HG02852 (cell line): Measurements from ENCODE around the gene TNFRSF18.
A peak's percentile ranks its signal among the peaks of the same experiment; 100 is the strongest.

Source experiments
- ATAC-seq: cut with Tn5 transposase; IDR thresholded peaks from one replicate; pipeline ENCODE4 v1.9.1; 2021; ENCODE audit warnings: mild to moderate bottlenecking, moderate library complexity; ENCODE audit not compliant: unreplicated experiment

Gene TNFRSF18

DNA sequence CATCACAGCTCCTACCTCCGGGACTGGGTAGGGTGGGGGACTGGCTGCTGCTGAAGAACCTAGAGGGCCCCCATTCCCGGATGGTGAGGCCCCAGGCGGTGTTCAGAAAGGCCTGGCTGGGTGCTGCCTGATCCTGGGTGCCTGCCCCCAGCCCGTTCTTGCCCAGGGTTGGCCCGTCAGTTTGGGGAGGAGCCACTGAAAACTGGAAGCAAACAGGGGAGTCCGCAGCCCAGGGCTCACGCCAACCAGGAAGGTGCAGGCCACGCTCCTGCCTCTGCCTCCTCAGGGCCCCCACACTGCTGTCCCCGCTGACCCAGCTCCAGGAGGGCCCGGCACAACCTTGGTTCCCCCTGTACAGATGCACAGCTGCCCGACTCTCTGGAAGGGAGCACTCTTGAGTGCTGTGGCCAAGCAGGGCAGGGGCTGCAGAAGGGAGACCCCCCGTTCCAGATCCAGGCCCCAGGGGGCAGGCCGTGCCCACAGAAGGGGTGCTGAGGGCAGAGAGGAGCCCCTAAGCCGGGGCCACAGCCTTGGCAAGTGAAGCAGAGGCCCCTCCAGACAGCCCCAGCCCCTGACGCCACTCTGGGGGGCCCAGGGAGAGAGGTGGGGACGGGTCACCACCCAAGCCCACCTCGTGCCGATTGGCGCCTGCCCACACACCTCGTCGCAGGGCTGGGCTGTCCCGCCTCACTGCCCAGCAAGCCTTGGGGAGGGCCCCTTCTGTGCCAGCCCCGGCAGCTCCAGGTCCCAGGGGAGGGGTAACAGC is 34.6 kb upstream of the TNFRSF18 start:
- ATAC-seq: no peak

DNA sequence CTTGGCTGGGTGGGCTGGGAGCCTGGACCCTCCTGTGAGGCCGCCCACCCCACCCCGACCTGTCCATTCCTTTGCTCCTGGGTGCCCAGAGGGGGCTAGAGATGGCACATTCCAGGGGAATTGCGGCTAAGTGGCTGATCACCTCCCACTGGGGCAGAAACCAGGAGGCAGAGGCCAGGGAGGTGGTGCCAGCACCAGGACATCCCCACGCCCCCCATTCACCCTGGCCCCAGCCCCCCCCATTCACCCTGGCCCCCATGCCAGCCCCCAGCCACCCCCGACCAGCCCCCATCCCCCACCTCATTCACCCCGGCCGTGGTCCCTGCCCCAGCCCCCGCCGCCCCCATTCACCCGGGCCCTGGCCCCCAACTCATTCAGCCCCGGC is 33.9 kb upstream of the TNFRSF18 start:
- ATAC-seq: no peak

DNA sequence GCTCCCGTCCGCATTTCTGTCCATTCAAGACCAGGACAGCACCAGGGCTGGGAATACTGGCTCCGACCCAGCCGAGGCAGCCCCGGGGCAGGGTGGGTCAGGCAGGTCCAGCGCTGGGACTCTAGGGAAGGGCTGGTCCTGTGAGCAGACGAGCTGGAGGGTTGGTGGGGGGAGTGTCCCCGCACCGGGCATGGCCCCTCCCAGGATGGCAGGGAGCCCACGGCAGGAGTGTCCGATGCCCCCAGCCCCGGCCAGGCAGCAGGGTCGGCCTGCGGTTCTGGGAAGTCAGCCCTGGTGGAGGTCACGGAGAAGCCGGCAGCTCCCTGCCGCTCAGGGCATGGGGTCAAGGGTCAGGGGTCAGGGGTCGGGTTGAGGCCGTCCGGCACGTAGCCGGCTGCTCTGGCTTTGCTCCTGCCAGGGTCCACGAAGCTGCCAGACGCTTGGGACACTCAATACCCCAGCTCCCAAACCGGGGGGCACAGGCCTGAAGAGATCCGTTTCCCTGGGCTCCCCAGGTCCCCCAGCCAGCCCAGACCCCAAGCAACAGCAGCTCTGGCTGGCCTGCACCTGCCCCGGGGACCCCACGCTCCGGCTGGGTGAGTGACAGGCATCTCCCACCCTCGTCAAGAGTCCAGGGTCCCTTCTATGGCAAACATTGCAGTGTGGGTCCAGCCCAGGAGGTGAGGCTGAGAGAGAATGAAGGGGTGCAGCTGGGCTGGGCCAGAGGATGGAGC is 33.4 kb upstream of the TNFRSF18 start:
- ATAC-seq: no peak

DNA sequence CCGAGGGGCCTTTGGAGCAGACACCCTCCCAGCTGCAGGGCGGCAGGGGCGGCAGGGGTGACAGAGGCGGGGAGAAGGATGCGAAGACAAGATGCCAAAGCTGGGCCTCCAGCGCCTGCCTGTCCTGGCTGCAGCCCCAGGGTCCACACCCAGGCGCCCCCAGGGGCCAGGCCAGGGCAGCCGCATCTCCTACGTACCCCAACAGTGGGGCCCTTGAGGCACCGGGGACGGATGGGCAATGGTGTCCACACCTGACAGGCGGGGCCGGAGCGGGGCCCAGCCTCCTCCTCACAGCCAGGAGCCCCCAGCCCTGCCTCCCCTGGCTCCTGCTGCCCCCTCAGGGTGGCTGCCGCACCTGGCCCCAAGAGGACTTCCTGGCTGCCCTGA is 32.8 kb upstream of the TNFRSF18 start:
- no peak for ATAC-seq

DNA sequence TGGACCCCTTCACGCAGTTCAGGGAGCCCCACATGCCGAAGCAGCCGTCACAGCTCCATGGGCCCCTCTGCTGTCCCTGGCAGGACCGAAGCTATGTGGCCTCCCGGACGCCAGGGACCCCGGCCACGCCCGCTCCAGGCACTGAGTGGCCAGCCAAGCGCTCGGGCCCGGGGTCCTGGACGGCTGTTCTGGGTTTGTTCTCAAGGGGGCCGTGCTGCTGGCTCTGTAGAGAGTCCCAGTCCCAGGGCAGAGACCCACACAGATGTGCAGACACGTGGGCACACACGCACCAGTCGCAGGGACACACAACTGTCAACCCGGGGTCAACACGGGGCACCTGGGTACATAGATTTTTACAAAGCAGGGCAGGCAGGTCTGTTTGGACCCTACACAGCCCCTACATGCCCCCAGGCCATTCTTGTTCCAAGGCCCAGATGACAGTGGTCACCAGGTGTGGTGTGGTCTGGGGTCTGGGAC is 32.3 kb upstream of the TNFRSF18 start:
- ATAC-seq: no peak

DNA sequence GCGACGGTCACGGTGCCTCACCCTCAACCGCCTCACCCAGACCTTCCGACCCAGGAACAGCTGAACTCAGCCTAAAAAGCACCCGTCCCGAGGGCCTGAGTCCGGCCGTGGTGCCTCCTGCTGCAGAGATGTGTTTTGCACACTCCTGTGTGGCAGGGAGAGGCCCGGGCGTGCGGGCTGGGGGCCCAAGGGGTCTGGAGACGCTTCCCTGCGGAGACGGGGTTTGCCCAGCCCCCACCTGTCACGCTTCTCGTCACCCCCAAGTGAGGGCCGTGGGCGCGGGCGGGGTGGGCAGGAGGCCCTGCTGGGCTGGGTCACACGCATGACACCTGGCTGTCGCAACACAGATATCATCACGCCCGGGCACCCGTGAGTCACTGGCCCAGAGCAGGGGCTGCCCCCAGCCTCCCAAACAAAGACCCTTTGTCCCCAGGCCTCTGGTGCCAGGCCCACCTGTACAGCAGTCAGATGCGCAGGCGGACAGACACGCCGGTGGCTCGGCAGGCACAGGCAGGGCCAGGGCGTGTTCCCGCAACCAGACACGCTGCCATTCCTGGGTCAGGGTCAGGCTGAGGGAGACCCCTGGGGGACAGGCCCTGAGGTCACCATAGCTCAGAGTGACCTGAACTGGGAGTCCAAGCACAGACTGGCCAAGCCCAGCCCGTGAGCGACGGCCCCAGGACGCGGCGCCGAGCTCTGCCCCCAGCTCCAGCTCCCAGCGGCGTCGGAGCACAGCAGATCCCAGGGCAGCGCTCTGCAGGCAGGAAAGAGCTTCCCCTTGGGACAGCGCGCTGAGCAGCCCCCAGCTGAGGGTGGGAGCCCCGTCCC is 31.7 kb upstream of the TNFRSF18 start:
- no peak for ATAC-seq

DNA sequence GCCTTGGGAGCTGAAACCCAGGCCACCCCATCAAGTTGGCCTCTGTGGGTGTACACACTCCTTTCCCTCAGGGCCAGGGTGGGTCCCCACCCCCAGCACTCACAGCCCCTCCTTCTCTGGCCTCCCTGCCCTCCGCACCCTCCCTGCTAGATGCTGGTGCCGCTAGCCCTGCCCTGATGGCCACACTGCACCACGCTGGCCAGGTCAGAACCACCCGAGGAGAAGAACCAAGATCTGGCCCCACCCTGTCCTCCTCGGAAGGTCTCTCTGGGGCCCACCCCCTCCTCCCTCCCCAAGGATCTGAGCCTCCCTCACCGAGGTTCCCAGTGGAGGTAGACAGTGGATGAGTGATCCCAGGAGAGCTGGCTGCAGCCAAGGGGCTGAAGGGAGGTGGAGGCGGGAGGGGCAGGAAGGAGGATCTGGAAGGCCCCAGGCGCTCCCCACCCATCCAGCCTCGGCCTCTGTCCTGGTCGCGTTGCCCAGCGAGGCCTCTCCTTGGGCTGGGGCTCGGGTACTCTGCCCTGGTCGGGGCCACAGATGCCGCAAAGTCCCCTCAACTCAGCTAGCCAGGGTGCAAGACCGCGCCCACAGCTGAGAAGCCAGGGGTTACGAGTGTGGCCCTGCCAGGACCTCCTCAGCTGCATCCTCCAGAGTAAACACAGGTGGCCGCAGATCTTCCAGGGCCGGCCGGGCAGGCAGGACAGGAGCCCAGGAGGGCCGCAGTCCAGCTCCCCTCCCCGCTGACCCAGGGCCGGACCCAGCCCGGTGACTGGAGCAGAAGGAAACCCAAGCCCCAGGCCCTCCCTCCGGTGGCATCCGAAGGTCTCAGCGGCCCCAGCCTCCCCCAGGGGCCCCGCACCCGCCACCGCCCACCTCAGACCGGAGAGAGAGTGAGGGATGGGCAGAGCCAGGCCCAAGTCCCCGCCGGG is 30.8 kb upstream of the TNFRSF18 start:
- no peak for ATAC-seq

DNA sequence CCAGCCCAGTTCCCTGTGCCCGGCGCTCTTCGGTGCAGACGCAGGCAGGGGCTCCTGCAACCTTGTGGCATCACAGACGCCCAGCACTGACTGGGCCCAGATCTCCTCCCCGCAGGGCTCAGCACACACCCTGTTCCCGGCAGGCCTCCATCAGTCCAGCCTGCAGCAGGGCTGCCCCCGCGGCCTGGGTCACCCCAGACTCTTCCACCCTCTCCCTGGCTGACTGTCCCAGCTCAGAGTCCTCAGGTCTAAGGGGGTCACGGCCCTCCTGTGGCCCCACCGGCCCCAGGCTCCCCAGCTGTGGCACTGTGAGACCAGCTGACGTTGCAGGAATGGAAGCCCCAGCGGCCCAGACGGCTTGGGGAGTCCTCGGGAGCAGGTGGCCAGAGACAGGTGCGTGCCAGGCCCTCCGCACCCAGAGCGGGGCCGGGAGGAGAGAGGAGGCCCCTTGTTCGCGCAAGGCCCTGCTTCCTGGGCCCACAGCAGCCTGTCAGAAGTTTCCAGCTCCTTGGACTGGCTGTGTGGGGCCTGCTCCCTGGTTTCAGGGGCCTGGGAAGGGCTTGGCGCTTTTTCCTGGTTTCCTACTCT is 29.9 kb upstream of the TNFRSF18 start:
- ATAC-seq: no peak

DNA sequence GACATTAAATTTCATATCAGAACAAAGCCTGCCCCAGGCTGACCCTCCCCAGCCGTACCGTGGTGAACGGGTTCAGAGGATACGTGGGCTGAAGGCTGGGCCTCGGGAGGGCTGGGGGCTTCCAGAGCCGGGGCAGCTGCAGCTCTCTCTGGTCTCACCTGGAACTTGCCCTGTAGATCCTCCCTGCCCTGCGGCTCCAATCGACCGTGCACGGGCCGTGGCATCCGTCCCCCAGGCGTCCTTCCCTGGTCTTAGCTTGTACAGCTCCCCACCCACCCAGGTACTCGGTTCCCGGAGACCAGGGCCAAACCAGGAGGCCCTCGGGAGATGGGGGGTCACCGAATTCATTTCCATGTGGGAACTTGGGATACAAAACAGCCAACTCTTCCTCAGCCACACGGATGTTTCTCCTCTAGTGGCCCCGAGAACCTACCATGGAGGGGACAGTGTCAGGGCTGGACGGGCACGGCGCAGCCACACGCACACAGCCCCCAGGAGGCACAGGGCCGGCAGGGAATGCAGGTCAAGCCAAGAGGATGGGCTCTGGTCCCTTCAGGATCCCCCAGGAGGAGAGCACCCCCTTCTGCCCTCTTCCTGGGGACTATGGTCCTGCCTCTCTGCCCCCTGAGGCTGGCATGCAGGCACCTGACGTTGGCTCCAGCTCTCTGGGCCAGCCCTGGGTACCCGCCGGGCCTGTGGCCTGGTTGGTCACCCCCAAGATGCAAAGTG is 28.8 kb upstream of the TNFRSF18 start:
- no peak for ATAC-seq

DNA sequence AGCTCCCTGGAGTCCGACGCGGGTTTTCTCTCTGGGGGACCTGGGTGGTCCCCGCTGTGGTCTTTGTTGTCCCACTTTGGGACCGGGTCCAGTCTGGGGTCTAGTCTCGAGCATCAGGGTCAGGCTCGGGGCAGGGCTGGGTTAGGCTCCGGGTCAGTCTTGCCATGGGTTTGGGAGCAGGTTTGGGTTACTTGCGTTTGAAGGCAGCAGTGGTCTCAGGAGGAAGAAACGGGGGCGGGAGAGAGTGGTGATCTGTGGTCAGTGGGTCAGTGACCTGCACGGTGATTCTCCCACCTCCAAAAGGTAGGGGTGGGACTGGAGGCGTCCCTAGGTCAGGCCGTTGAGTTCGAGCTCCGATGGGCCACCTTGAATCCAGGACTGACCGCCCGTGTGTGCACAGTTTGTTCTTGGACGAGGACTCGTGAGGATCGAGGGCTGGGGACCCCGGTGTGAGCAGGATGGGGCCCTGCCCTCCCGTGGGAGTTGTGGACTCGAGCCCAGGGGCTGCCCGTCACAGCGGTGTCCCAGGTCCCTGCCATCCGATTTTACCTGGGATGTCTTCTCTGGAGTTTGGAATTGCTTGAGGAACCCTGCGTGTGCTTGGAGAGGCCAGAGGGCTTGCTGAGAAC is 27.9 kb upstream of the TNFRSF18 start:
- ATAC-seq: no peak

DNA sequence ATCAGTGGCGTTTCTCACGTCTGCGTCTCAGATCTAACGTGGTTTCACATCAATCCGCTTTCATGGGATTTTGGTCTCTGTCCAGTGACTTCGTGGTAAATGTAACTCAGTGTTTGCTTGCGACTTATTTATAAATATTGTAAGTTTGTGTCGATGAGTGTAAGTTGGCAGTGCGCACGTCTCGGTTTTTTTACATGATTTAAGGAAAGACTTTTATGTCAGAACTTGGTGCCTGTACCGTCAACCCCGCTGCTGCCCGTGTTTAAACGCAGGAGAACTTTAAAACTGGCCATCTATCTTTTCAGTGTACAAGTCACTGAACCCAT is 27.1 kb upstream of the TNFRSF18 start:
- ATAC-seq: no peak

DNA sequence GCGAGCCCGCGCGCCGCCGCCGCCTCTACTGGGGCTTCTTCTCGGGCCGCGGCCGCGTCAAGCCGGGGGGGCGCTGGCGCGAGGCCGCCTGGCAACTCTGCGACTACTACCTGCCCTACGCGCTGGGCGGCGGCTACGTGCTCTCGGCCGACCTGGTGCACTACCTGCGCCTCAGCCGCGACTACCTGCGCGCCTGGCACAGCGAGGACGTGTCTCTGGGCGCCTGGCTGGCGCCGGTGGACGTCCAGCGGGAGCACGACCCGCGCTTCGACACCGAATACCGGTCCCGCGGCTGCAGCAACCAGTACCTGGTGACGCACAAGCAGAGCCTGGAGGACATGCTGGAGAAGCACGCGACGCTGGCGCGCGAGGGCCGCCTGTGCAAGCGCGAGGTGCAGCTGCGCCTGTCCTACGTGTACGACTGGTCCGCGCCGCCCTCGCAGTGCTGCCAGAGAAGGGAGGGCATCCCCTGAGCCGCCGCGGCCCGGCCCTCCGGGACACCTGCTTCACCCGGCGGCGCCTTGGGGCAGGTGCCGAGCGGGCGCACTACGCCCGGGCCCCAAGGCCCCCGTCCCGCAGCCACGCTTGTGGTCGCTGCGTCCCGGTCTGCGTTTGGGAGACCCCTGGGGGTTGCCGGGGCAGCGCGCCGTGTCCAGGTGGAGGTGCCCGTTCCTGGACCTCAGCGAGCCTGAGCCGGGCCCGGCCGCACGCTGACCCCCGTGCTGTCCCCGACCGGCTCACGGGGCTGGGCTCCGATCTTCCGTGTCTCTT is 26.6 kb upstream of the TNFRSF18 start:
- no peak for ATAC-seq

DNA sequence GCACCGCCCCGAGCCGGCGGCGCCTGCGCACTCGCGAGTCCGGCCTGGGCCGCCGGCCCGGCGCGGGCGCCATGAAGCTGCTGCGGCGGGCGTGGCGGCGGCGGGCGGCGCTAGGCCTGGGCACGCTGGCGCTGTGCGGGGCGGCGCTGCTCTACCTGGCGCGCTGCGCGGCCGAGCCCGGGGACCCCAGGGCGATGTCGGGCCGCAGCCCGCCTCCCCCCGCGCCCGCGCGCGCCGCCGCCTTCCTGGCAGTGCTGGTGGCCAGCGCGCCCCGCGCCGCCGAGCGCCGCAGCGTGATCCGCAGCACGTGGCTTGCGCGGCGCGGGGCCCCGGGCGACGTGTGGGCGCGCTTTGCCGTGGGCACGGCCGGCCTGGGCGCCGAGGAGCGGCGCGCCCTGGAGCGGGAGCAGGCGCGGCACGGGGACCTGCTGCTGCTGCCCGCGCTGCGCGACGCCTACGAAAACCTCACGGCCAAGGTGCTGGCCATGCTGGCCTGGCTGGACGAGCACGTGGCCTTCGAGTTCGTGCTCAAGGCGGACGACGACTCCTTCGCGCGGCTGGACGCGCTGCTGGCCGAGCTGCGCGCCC is 25.9 kb upstream of the TNFRSF18 start, which contains the start of gene B3GALT6:
B3GALT6 (plus strand) TSS at position 30 of the 588 bp plus-strand sequence; CDS start at position 72, 42 bp downstream.
- ATAC-seq: no peak

DNA sequence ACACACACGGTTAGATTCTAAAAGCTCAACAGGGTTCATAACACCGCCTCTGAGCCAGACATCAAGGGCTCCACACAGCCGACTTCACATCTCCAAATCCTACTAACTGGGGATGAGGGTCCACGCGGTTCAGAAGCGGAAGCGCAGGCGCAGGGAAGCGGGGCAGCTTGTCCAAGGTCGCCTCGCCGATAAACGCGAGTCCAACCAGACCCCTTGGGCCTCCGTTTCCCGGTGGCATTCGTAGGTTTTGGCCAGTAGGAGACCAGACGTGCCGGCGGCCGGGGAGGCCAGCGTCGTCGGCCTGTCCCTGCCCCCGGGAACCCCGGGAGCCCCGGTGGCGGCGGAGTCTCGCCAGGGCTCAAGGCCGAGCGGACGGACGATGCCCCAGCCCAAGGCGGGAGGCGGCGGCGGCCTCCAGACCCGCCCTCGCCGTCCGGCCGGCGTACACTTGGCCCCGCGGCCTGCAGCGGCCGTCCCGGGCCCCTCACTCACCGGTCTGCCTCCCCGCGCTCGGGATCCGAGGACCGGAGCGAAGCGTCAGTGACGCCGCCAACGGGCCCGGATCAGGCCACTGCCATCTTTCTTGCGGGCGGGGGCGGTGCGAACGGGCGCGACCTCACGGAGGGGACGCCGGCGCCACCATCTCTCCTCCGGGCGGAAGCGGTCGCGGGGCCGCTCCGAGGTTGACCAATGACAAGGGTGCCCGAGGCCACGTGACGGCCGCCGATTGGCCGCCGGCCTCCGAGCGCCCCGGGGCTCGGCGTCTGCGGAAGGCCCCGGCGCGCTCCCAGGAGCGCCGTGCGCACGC is 25.2 kb upstream of the TNFRSF18 start, which contains the start of gene SDF4:
SDF4 (minus strand) TSS at position 602 of the 808 bp plus-strand sequence. CDS start 3,229 bp downstream, outside the sequence.
- ATAC-seq: peak; percentile 88

DNA sequence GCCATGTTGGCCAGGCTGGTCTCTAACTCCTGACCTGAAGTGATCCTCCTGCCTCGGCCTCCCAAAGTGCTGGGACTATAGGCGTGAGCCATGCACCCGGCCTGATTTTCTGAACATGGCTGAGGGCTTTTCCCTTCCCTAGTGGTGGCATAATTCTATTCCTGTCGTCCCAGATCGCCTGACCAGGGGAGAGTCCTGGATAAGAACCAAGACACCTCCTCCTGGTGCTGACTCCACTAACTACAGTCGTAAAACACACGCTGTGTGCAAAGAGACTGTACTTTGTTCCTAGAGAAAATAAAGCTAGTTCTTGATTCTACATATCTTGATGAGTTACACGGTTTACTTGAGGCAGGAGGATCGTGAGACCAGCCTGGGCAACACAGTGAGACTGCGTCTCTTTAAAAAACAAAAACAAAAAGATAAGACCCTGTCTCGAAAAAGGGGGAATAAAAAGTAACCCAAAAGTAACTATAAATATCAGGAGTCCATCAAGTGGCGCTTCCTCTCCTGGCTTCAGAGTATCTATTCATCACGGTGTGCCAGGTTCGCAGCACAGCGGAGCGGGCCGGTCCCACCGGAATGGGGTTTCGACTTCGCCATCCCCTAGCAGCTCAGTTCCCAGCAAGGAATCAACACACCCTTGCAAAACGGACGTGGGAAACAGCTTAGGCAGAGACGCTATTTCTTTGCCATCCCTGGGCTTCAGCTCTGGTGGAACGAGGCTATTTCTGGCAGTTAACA is 24.4 kb upstream of the TNFRSF18 start:
- ATAC-seq: no peak

DNA sequence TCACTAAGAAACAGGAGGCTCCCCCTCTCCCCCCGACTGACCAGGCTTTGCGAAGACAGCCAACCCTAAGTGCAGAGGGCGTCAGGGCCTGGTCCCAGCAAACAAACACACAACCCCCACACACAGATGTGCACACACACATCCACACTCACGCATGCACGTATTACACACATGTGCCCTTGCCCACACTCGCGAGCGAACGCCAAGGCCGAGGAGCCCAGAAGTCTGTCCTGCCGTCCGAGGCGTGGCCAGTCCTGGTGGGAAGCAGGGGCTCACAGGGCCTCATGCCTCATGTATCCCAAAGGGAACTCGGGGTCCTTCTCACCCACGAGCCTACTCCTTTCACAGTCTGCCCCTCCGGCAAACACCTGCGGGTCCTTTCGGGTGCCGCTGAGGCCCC is 23.4 kb upstream of the TNFRSF18 start:
- no peak for ATAC-seq
